H1 (cell line): Measurements from ENCODE around the gene SIPA1L2. TPM values are rescaled to one million over a fixed set of nuclear protein-coding genes. Genes with fewer than 3 reads are reported as not detected.

Experiments used
- CHD2 ChIP-seq: IDR thresholded peaks from 2 replicates; pipeline ENCODE4 v1.6.1; 2012; ENCODE audit warnings: low read length, improper control_type of control experiment
- FOSL1 ChIP-seq: IDR thresholded peaks from 2 replicates; pipeline ENCODE4 v1.6.1; 2011; ENCODE audit warnings: mild to moderate bottlenecking, low read depth, low read length, moderate library complexity; ENCODE audit not compliant: insufficient read depth
- polyA plus RNA-seq, 7 experiments: library from polyadenylated mRNA; depleted of rRNA in 3 of 7; stranded (reverse) in 5 of 7; unstranded in 2 of 7; fragments of >200 nt in 5 of 7; fragments of 200-250 nt in 2 of 7; gene quantifications; 1 replicate in 5 of 7; 2 replicates in 1 of 7; 4 replicates in 1 of 7; pipeline versions ENCODE4 v1.2.1 to v1.2.3, GENCODE V29; 2011 to 2013; ENCODE audit warnings: missing spikeins in 2 of 7, mixed read lengths in 2 of 7
- total RNA-seq: library from RNA; stranded (reverse); fragmentation: NEBNext Ultra II Directional; extraction: Animal tissue kit (Norgen Biotek cat#: 25700); gene quantifications from 2 replicates; pipeline ENCODE4 v1.2.1, GENCODE V29; 2021

SIPA1L2 gene
- total and polyA plus RNA-seq, 2 of the 8 experiments (the other 6 are each of a cell fraction or from before 2014, with no cell fraction given): 7.7 to 13.2 TPM

GRCh38 chr1:232589812-232590743 lies 39.9 kb downstream of the SIPA1L2 start (continued):
- TF ChIP-seq FOSL1 (no peak), CHD2 (no peak)
